NOMO-1 treated with dmso at 0.1 percent for 144 hours (cell line): ENCODE data around the gene MS4A8.
"Not testable (repeated sequence)": the region's sequence is repeated elsewhere in the genome, so short reads cannot be mapped to it uniquely, and the experiment has no call there.

Experiments
- DNase-seq: peaks from one replicate; lab custom pipeline; 2025; ENCODE audit not compliant: unreplicated experiment; lab: John Stamatoyannopoulos, UW

Gene MS4A8, protein sequence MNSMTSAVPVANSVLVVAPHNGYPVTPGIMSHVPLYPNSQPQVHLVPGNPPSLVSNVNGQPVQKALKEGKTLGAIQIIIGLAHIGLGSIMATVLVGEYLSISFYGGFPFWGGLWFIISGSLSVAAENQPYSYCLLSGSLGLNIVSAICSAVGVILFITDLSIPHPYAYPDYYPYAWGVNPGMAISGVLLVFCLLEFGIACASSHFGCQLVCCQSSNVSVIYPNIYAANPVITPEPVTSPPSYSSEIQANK

DNA sequence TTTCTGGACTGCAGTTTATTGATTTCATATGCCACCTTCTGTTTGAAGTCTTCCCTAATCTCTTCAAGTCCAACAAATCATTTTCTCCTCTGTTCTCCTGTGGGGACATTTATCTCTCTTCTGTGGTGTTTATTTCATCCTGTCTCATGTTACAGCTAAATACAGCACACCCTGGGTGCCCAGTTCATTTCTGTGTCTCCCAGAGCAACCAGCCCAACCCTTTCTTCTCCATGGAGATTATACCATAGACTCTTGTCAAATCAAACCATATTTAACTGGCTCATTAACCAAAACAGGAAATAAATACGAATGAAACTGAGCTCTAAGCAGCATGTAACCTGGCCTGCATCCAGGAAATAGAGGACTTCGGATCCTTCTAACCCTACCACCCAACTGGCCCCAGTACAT is at the start of gene MS4A8:
Gene MS4A8 (plus strand): TSS at position 329 of the 408 bp plus-strand sequence. CDS start 1,249 bp downstream, outside the sequence.
- DNase-seq, result no peak

DNA sequence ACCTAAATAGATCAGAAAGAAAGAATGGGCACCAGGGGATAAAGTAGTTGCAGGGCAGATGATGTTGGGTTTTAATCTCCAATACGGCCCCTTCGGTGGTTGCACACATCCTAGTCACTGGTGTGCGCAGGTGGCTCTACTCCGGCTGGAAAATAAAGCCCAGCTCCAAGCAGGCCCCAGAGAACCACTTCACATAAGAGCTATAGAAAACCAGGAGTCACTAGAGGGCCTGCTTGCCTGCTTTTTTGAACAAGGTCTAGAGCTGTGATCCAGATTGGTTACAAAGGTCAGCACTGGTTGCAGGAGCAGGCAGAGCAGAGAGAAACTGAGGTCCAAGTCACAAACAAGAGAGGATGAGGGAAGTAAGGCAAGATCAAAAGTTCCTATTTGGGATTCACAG is 41.5 kb upstream of the MS4A8 start:
- no peak for DNase-seq

DNA sequence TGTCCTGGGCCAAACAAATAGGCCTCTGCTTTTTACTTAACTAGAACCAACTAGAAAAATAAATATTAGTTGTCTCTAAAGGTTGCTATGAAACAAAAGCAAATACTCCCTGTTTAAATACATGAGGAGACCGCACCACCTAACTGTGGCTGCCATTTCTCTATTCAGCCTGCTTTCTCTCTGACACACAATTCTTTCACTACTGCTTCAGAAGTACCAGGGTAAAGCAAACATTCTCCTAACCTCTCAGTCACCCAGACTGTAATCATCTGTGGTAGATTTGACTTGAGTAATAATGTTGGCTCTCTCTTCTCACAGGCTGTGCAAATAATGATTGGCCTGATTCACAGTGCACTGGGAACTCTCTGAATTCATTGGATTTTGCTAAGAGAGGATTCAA is 41.0 kb upstream of the MS4A8 start:
- DNase-seq, result no peak

DNA sequence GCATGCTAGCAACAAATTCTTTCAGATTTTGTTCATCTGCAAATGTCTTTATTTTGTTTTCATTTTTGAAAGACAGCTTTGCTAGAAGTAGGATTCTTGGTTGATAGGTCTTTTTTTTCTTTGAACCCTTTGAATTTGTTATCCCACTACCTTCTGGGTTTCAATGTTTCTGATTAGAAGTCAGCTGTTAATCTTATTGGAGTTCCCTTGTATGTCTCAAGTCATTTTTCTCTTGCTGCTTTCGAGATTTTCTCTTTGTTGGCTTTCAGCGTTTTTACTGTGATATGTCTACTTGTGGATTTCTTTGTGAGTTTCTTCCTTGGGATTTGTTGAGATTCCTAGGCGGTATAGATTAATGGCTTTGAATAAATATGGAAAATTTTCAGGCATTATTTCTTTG is 27.2 kb upstream of the MS4A8 start:
- no peak for DNase-seq

DNA sequence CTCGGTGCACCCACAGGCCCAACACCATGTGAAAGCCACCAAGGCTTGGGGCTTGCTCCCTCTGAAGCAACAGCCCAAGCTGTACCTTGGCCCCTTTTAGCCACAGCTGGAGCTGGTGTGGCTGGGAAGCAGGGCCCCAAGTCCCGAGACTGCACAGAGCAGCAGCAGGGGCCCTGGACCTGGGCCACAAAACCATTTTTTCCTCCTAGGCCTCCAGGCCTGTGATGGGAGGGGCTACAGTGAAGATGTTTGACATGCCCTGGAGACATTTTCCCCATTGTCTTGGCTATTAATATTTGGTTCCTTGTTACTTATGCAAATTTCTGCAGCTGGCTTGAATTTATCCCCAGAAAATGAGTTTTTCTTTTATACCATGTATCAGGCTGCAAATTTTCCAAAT is 21.2 kb upstream of the MS4A8 start:
- not testable (repeated sequence) for DNase-seq

DNA sequence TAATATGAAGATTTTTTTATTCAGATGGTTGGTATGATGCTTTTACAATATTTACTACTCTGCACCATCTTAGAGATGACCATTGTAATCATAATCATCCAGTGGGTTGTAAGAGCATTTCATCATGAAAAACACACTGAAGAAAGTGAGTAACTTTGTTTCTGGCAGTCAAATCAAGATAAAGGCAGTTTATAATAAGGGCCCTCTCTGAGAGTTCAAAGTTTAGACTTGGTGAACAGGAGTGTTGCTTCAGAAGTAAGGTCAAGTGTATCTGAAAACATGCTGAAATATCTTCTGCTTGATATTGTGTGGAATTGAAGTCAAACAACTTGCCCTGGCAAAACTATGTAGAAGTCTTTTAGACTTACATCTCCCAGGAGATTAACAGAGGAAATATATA is 19.5 kb upstream of the MS4A8 start:
- no peak for DNase-seq

DNA sequence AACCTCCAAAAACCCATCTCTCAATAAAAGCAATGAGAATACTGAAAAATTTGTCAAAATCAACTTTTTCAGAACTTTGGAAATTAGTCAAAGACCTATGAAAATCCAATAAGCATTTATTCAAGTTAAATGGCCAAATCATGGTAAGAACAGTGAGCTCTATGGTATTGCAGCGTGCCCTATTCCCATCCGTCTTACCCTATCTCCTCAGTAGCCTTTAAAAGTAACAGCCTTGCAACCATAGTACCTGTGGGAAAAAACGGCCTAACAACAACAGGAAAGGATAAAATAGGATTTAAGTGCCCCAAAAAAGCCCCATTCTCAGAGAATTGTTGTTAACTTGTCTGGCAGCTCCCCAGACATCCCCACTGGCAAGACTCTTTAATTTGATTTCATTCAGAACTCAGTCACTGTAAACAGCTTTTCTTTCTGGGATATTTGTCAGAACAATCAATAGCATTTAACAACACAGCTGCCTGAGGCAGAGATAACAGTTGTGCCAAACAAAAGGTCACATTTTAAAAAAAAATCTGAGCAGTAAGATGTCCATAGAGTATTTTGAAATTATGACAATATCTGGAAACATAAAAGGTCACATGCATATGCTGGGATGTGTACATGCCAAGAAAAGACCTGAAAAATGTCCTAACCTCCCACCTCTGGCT is 18.8 kb upstream of the MS4A8 start:
- DNase-seq, result no peak

DNA sequence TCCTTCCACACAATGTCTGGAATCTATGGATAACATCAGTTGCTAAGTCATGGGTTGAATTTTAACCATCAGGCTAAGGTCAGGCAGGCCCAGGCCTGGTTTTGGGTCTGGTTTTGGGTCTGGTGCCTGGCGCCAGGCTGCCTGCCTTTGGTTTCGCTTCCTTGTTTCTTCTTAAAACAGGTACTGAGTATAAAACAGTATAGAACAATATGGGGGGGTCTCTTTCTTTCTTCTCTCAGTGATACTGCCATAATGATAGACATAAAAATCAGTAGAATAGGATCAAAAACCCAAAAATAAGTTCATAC is 14.9 kb upstream of the MS4A8 start:
- not testable (repeated sequence) for DNase-seq

DNA sequence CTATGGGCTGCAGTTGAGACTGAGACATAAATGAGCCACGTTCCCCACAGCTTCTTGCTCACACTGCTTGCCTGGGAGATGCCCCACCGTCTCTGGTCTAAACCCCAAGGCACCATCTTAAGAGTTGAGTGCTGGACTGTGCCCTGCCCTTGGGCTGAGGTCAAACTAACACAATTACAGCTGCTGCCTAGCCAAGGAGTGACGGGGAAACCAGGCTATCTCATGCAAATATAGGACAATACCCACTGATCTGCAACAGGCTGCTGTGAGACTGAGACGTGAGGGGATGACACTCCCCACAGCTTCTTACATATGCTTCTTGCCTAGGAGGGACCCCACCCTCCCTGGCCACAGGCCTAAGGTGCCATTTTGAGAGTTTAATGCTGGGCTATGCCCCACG is 7.8 kb upstream of the MS4A8 start:
- DNase-seq, result no peak

DNA sequence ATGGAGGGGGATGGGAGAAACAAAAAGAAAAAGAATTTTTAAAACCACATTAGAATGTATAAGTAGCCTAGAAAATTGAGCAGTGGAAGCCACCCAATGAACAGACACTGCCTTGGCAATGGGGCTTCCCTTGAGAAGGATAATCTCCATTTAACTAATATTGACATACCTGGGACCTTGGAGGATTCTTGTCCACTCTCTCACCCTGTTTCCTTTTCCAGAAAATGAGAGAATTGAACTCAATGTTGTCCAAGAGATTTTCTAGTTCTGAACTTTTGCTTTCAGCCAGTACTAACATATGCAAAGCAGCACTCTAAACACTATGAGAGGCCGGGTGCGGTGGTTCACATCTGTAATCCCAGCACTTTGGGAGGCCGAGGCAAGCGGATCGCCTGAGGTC is 524 bp downstream of the MS4A8 start:
- no peak for DNase-seq

DNA sequence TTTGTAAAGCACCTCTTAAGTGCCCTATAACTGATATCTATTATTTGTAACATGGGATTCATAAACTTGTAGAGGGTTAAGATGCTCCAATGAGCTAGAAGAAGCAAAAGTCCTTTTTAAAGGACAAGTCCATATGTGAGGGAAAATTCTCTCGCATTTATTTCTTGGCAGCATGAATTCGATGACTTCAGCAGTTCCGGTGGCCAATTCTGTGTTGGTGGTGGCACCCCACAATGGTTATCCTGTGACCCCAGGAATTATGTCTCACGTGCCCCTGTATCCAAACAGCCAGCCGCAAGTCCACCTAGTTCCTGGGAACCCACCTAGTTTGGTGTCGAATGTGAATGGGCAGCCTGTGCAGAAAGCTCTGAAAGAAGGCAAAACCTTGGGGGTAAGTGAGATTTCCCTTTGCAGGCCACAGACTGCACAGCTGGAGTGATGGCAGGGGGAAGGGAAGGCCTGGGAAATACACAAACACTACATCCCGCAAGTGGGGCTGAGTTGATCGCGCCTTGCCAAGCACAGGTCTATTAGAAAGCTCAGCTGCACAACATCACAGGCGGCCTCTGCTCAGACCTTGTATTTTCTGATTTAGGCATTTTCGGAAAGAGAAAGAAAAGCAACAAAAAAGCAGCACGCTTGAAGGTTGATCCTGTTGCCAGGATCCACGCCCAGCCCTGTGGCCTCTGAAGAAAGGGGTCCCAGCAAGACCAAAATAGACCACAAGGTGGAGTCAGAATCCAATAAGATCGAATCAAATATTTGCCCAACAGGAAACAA is 1.5 kb downstream of the MS4A8 start:
- DNase-seq, result no peak

DNA sequence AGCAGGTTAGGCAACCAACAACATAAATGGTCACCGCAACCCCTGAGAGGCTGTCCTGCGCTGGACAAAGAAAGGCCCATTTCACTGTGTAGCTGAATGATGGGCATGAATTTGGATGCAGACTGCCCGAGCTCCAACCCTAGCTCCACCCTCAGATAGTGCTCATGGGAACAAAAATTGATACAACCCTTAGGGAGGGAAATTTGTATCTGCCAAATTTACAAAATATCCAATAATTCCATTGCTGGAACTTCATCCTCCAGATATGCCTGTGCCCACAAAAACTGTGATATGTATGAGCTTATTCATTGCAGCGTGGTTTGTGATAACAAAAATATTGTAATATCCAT is 2.0 kb downstream of the MS4A8 start:
- no peak for DNase-seq

DNA sequence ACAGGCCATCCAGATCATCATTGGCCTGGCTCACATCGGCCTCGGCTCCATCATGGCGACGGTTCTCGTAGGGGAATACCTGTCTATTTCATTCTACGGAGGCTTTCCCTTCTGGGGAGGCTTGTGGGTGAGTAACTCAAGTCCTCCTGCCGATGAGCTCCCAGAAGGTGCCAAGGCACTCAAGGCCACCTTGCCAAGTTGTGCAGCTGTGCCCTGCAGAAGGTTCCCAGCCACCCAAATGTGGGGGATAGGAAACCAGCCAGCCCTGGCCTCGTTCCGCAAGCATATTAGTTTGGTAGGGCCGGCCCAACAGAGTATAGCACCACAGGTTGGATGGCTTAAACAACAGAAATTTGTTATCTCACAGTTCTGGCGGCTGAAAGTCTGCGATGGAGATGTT is 4.0 kb downstream of the MS4A8 start:
- no peak for DNase-seq

DNA sequence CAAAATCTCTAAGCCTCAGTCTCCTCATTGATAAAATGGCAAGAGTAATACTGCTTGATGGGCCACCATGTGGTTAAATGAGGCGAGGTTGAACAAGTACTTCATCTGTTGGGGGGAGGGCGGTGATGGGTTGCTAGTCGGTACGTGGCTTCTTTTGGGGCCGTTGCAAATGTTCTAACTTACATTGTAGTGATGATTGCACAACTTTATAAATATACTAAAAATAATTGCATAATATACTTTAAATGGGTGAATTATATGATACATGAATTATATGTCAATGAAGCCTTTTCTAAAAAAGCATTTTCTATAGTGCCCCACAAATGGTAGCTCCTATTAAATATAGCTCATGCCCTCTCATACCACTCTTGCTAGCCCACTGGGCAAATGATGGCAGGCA is 6.5 kb downstream of the MS4A8 start:
- DNase-seq, result no peak

DNA sequence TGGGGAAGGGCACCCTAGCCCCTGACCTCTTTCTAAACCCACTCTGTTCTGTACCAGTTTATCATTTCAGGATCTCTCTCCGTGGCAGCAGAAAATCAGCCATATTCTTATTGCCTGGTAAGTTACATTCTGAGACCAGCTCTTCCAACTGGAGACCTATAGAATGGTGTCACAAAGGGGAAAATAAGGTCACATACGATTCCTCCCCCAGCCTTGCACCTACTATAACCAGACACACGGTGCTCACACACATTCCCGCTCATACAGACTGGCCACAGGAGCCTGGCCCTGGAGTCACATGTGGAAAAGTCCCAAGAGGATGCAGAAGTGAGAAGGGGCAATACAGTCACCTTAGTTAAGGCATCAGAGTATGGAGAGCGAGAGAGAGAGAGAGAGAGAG is 7.5 kb downstream of the MS4A8 start:
- DNase-seq, result no peak

DNA sequence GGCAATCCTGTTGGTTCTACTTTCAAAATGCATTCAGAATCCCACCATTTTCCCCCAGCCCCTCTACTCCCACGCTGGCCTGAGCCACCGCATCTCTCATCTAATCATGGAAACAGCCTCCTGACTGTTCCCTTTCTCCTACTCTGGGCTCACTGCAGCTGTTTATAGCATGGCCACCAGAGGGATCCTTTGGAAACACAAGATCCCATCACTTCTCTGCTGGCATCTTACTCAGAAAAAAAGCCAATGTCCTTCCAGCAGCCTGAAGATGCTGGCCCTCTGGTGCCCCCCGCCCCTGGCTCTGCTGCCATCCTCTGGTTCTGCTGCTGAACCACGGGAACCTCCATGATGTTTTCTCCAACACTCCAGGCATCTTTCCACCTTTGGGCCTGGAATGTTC is 11.1 kb downstream of the MS4A8 start:
- DNase-seq, result no peak

DNA sequence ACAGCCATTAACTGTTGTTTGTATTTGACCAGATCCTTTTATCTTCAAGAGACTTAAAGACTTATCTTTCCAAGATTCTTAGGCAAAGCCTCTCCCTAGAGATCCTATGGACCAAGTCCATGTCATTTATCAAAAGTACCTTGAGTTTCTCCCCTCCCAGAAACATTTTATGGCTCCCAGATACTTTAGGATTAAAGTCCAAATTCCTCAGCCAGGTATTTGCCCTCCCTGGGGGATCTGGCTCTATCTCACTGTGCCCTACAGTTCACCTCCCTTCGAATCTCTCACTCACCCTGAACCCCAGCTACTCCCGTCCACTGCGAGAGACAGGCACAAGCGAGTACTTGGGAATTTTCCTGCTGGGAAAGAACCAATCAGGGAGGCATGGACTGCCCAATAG is 11.9 kb downstream of the MS4A8 start:
- DNase-seq, result no peak

DNA sequence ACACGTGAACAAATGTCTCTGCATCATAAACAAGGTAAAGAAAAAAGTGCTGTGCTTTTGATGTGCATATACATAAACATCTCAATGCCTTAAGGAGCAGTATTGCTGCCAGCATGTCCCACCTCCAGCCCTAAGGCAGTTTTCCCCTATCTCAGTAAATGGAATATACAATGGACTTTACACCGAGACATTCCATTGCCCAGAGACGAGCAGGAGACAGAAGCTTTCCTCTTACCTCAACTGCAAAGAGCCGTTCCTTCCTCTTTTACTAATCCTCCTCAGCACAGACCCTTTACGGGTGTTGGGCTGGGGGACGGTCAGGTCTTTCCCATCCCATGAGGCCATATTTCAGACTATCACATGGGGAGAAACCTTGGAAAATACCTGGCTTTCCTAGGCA is 14.0 kb downstream of the MS4A8 start:
- DNase-seq, result not testable (repeated sequence)

DNA sequence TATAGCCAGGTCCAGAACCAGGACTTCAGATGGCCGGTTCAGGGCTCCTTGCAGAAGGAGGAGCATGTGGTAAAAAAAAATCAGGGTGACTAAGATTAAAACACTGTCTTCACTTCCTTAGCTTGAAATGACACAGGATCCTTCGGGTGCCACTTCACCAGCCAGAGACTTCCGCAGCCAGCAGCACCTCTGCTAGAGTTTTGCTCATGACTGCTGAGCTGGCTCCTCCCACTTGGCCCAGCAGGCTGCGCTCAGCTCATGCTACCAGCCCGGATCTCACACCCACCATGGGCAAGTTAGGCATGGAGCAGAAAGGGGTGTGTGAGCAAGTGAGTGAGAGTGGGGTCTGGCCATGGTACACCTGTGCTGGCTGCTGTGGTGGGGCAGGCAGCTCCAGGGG is 18.5 kb downstream of the MS4A8 start:
- no peak for DNase-seq

DNA sequence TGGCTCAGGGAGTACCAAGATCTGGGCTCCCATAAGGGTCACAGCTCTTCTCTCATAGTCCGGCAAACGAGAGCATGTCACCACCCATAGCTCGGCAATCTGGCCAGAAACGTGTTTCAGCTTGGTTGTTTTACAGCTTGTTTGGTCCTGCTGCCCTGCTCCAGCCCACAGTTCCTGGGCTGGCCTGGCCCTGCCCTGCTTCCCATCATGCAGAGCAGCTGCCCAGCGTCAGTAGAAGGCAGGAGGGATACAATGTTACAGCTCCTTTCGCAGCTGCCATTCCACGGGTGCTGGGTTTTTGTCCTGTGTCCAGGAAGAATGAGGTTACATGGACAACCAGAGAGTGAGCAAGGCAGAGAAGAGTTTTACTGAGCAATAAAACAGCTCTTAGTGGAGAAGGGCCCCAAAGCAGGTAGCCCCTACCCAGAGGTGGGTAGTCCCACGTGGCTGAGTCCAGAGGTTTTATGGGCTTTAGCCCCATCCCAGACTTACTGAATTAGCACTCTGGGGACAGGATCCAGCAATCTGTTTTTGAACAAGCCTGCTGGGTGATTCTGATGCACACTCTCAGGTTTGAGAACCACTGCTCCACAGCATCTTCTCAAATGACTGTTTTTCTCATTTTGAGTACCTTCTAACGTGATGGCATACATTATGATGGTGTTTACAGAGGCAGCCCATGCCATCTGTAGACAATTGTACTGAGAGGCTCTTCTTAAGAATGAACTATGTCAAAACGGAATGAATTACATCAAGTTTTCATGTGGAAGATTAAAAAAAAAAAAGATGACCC is 19.3 kb downstream of the MS4A8 start:
- no peak for DNase-seq

DNA sequence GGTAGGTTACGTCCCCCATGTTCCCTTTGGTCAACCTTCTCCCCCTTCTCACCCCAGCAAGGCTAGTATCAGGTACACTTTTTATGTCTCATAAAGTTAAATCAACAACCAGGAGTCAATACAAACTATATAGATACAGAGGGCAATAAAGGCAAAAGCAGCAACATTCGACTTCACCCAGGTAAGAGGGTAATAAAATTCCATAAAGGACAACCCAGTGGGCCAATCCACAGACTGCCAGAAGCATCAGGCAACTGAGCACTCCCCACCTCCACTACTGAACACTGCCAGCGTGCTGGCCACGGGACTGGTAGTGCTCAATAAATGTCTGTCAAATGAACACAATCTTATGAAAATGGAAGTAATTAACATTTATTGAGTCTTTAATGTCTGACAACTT is 20.0 kb downstream of the MS4A8 start:
- DNase-seq, result no peak

DNA sequence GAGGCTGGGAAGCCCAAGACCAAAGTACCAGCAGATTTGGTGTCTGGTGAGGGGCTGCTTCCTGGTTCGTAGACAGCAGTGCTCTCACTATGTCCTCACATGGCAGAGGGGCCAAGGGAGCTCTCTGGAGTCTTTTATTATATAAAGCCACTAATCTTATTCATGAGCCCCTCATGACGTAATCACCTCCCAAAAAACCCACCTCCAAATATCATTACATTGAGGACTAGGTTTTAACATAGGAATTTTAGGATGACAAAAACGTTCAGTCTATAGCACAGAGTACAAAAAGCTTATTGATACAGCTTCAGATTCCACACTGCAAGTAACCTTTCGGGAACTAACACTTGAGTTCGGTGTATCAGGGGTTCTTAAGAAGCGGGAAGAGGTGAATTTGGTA is 21.0 kb downstream of the MS4A8 start:
- DNase-seq, result no peak
